Measurements from ENCODE around the gene RTN4RL2.

- TF ChIP-seq CTCF (IDR thresholded peaks at IDR 0.05 in 4 of 5, conservative IDR thresholded peaks at IDR 0.05 in 1 of 5) (no peak), POLR2A (IDR thresholded peaks at IDR 0.05) (no peak)
Observed at GRCh38 chr11:57474803-57475115, 14.4 kb downstream of the RTN4RL2 start.
